DMS153 treated with DMSO at 0.1 percent for 48 hours (cell line): ENCODE results near the gene WDR55.
"Not testable (repeated sequence)": the region's sequence is repeated elsewhere in the genome, so short reads cannot be mapped to it uniquely, and the experiment has no call there.

Source experiments
- DNase-seq: peaks from one replicate; lab custom pipeline; 2025; ENCODE audit not compliant: unreplicated experiment; lab: John Stamatoyannopoulos, UW

Gene WDR55

GRCh38 chr5:140642718-140643117 is 22.0 kb upstream of the WDR55 start:
- no peak for DNase-seq

- DNase-seq: no peak
Observed at GRCh38 chr5:140647042-140647419, 17.7 kb upstream of the WDR55 start.

- DNase-seq: no peak
Observed at GRCh38 chr5:140658870-140659269, 5.8 kb upstream of the WDR55 start.

- DNase-seq: not testable (repeated sequence)
Observed at GRCh38 chr5:140660371-140660770, 4.3 kb upstream of the WDR55 start.

GRCh38 chr5:140664030-140664358 is 710 bp upstream of the WDR55 start:
- no peak for DNase-seq

GRCh38 chr5:140671035-140671434 is 6.3 kb downstream of the WDR55 start:
- not testable (repeated sequence) for DNase-seq

- DNase-seq: no peak
Observed at GRCh38 chr5:140671472-140672125, 6.9 kb downstream of the WDR55 start.

- DNase-seq: no peak
Observed at GRCh38 chr5:140672455-140673186, 7.9 kb downstream of the WDR55 start.

- no peak for DNase-seq
Observed at GRCh38 chr5:140673187-140673976, 8.7 kb downstream of the WDR55 start, which contains the start of gene DND1. TSS of gene DND1 (minus strand) at chr5:140673576. CDS start at chr5:140673542, 34 bp downstream.

- DNase-seq: no peak
Observed at GRCh38 chr5:140674211-140674610, 9.5 kb downstream of the WDR55 start.

- DNase-seq: no peak
Observed at GRCh38 chr5:140674629-140675028, 9.9 kb downstream of the WDR55 start.

- no peak for DNase-seq
Observed at GRCh38 chr5:140677947-140678346, 13.2 kb downstream of the WDR55 start.

- DNase-seq: no peak
Observed at GRCh38 chr5:140678993-140679392, 14.3 kb downstream of the WDR55 start.

- DNase-seq: no peak
Observed at GRCh38 chr5:140690376-140690932, 25.8 kb downstream of the WDR55 start.

- DNase-seq: peak; percentile 24
Observed at GRCh38 chr5:140690941-140691924, 26.5 kb downstream of the WDR55 start, which contains the start of the genes HARS1 and HARS2. TSS of gene HARS1 (minus strand) at chr5:140691370. CDS start at chr5:140691304, 66 bp downstream. TSS of gene HARS2 (plus strand) at chr5:140691455. CDS start at chr5:140691649, 194 bp downstream.

GRCh38 chr5:140694276-140694675 is 29.6 kb downstream of the WDR55 start:
- DNase-seq: no peak

- no peak for DNase-seq
Observed at GRCh38 chr5:140696891-140697492, 32.3 kb downstream of the WDR55 start.

- peak; percentile 76 for DNase-seq
Observed at GRCh38 chr5:140700177-140701144, 35.8 kb downstream of the WDR55 start, which contains the start of gene ZMAT2. TSS of gene ZMAT2 (plus strand) at chr5:140700447. CDS start at chr5:140700461, 14 bp downstream.
